ENCODE measurements around the gene VTI1A.

VTI1A gene

DNA sequence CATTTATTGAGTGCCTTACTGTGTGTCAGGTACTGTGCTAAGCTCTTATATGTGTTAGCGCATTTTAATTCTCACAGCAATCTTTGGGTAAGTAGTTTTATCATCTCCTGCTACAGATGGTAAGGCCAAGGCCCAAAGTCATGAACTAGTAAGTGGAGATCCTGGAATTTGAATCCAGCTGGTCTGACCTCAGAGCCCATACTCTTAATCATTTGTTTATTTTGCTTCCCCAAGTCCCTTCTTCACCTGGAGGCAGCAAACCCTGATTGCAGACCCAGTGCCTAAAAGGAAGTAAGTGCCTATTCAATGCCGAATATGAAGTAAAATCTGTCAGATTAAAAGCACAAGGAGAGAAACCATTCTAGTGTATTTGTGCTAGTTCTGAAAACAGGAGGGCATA lies 320.1 kb downstream of the VTI1A start:
- DNase-seq, result no peak

- no peak for DNase-seq
These were observed 321.1 kb downstream of the VTI1A start for GRCh38 chr10:112768121-112768520.

- DNase-seq, result no peak
These were observed 322.1 kb downstream of the VTI1A start for GRCh38 chr10:112769081-112769480.

DNA sequence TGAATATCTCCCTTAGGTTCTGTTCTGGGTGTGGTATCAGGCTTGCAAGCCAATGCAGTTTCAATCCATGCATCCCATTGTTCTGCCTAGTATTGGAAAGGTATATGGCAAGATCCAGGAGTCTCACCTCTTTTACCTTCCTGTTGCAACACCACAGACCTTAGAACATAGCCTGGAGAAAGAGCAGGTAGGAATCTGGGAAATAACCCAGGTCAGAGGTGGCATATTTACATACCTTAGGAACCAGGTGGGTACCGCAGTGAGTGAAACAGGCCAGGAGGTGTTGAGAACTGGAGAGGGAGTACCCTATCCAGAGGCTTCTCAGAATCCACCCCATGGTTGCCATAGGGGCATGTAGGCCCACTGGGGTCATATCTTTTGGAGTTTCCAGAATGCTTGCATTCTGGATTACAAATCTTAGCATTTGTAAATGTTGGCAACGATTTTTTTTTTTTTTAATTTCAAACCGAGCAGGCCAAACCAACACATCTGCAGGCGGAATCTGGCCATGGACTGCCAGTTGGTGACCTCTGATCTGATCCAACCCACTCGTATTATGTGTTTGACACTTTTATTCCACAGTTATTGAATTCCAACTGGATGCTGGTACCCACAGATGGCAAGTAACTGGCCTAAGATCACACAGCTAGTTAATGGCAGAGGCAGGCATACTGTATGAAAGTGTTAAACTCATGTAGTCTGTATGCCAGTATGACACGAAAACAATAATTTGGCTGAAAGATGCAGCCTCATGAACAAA lies 322.8 kb downstream of the VTI1A start:
- no peak for DNase-seq

GRCh38 chr10:112771733-112772132 lies 324.7 kb downstream of the VTI1A start:
- no peak for DNase-seq

GRCh38 chr10:112773783-112774182 lies 326.8 kb downstream of the VTI1A start:
- no peak for DNase-seq

- no peak for DNase-seq
These were observed 327.2 kb downstream of the VTI1A start for GRCh38 chr10:112774210-112774609.

DNA sequence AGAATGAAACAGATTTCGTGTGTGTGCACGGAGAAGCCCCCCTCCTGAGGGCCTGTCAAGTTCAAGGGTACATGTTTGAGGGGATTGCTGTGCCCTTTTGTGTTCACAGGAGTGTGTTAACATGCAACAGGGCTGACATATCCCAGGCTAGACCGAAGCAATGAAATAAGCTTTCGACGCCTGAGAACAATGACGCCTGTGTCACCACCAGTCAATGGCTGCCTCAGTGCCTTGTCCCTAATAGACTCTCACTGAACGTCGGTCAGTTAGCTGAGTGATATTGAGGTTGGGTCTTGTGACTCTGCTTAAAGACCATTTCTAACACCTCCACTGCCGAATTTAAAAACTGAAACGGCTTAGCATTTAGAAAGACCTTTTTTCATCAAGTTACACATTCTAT lies 327.8 kb downstream of the VTI1A start:
- DNase-seq, result no peak

DNA sequence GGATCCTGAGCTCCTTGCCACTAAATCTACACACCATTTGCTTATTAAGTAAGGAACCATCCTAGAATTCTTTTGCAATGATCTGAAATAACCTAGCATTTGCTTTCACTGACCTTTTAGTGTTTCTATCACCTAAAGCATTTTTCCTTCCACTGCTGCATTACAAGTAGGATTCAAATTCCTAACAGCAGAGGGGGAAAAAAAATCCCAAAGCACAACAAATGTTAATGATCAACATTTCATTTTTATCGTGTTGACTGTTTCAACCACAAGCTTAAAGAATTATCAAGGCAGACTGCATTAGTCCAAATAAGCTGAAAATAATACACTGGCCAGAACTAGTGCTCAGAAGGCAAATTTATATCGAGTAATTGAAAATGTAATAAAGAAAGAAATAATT lies 328.4 kb downstream of the VTI1A start:
- DNase-seq, result no peak

DNA sequence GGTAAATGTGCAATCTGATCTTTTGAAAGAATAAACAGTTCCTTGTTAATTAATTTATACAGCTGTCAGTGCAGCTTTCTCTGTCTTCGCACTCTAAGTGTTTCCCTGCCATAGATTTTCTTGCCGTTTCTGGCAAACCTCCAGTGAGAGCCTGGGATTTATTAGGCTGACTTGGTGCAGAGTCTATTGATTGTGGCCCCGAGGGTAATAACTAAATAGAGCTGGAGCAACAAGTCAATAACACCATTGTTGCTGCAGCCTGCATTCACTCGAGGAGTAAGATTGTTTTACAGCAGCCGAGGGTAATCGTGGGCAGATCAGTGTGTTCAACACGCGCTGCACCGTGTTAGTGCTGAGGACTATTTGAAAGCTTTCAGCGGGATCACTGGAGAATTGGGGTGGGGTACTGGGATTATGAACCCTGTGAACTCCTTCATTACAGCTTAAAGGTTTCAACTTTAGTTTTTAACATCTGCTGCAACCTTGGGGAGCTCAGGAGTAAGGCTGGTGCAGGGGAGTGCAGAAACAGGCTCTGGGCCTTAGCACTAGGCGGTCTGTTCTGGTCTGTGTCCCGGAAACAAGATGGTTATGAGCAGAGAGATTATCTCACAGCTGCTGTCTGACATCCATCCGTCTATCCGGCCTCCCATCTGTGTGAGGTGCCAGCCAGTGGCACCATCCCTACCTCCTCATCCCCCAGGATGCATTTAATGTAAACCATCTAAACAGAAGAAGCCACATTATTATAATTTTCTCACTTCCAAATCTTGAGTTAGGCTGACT lies 329.1 kb downstream of the VTI1A start:
- DNase-seq, result no peak

DNA sequence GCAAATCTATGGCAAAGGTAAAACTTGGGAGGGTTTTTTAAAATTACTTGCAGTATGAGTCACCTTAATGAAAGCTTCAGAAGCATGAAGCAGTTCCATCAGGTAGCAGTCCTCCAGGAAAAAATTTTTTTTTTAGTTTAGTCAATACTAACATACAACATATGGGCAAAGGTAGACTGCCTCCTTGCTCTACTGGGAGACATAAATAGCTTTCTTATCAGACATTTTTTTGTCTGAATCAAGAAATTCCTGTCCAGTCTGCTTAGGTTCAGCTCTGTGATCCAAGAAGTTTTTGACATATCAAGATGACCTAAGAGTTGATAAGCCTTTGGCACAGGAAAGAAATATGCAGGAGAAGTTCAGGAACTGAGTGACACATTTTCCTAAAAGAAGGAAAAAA lies 331.6 kb downstream of the VTI1A start:
- no peak for DNase-seq

- DNase-seq, result no peak
These were observed 332.2 kb downstream of the VTI1A start for GRCh38 chr10:112779025-112779770.

DNA sequence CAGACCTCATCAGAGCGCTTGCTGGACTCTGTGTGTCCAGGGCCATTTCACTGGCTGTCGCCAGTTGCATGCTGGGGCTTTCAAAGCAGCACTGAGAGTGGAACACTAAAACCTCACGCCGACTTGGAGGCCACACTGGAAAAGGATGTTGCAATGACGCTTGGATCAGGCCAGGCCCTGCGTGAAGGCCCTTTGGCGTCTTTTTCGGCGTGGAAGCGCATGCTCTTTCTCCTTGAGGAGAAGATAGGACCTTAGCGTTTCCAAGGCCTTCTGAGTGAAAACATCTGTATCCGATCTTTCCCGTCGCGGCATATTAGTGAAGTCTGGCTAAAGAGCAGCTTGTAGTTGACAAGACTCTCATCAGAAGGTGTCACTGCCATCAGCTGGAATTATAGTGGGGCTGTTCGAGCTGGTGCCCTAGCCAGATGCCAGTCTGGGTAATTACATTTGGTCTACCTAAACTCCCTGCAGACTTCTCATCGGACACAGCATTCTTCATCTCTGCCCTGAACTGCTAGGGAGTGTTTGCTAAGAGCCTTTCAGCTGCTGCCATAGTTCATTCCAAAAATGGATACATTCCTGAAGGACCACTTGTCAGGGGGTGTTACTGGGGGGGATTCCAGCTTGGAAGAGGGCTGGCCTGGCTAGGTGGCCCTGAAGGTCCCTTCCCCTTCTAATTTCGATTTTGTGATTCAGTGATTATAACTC lies 335.3 kb downstream of the VTI1A start:
- no peak for DNase-seq

DNA sequence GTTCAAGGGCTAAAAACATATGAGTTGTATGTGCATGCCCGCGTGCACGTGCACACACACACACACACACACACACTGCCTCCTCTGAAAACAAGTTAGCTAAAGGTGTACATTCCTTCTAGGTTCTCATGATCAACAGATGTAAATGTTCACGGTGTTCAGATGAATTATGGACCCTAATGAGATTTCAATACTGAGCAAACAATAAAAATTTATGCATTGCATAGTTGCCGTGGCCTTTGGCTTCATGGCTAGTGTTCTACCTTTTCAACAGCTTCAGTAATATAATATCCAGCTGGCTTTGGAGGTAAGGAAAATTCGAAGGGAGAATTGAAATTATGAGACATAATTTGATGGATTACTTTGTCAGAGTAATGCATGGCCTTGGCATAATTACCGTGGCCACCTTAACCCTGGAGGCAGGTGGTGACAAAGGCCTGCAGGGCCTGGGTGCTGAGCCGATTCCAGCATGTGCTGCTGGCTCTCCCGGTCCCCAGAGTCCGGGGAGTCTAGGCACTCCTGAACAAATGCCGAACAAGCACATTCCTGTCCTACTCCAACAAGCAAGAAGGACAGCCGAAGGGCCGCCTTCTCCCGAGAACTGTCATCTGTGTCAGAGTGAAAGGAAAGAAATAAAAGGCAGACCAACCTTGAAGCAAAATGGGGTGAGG lies 336.5 kb downstream of the VTI1A start:
- DNase-seq, result no peak

- DNase-seq, result no peak
These were observed 337.0 kb downstream of the VTI1A start for GRCh38 chr10:112784022-112784461.

DNA sequence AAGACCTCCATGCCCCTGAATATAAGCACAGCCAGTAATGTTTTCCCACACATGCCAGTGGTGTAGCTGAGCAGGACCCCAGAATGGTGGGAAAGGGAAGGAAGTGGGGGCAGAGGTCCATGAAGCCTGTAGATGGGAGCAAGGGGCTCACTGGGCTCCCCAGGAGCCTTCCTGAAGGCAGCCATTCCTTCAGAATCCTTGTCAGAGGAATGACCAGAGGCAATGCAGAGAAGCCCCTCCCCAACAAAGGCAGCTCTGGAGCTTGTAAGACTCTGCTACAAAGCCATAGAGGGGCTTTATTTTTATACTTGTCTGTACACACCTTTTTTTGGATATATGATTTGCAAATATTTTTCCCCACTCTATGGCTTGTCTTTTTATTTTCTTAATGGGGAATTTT lies 338.1 kb downstream of the VTI1A start:
- no peak for DNase-seq

DNA sequence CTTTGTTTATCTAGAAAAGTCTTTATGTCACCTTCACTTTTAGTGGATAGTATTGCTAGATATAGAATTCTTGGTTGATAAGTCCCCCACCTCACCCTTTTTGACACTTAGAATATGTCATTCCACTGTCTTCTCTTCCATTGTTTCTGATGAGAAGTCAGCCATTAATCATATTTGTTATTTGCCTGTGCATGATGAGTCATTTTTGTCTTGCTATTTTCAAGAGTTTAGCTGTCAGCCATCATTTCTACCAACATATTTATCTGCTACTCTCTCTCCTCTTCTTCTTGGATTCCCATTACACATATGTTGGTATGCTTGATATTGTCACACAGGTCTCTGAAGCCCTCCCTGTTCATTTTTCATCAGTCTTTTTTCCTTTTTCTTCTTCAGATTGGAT lies 342.2 kb downstream of the VTI1A start:
- no peak for DNase-seq

GRCh38 chr10:112790030-112790429 lies 343.0 kb downstream of the VTI1A start:
- no peak for DNase-seq

DNA sequence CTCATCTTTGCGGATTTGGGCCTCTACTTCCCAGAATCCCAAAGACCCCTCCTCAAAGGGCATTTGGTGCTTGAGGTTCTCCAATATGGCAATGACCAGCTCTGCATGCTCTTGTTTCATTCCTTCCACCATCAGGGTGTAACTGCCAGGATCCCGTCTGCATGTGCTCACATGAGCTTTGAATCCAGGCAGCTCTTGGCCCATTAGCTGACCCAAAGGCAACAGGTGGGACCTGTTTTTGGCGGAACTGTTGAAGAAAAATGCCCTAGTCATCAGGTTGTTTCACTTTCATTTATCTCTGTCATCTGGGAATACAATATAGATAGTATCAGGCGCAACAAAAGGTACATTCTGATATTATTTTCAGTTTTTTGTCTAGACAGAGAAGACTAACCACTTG lies 343.9 kb downstream of the VTI1A start:
- no peak for DNase-seq

DNA sequence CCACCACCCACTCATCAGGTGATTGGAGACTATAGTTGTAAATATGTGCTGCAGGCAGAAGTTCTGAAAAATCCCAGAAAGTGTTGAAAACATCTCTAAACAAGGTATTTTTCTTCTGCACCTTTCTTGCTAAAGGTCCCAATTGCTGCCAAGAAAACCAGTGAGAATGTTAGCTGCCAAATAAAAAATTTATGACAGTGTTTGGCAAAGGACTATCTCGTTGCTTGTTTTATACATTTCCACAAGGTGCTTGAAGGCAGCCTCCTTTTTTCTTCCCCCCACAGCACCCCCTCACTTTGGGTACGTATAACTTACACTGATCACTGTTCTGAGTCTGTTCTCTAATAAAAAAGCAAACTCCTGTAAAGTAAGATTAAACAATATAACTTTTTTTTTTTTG lies 344.4 kb downstream of the VTI1A start:
- no peak for DNase-seq

GRCh38 chr10:112792487-112793201 lies 345.6 kb downstream of the VTI1A start:
- DNase-seq, result no peak
